ENCODE measurements around the gene CCDC146.

GRCh38 chr7:77157446-77157845, 35.0 kb downstream of the CCDC146 start:
- TF ChIP-seq POLR2AphosphoS5 (IDR thresholded peaks at IDR 0.05; ENCODE audit: low read depth, low read length): no peak
- no peak for TF ChIP-seq POLR2A (IDR thresholded peaks at IDR 0.05; ENCODE audit: low read depth, low read length)
